Ovary (tissue), 9 donors: ENCODE results near the gene AKAP6. TPM values are rescaled to one million over a fixed set of nuclear protein-coding genes. Genes with fewer than 3 reads are reported as not detected.

Source experiments
- DNase-seq, 5 donors: peaks; one replicate each; pipeline ENCODE4 v3.0.0-alpha.2; 2019 to 2020
- H3K27ac ChIP-seq, 2 donors: fragments of 200-600 bp; one replicate each; pipeline versions ENCODE4 v1.5.1 to v1.8.0; 2019 to 2022
- H3K27me3 ChIP-seq: fragments of 200-600 bp; one replicate; pipeline ENCODE4 v1.8.0; 2022
- H3K36me3 ChIP-seq: fragments of 200-600 bp; sonication (generic); one replicate; pipeline ENCODE4 v1.5.1; 2019
- H3K4me1 ChIP-seq: one replicate; pipeline ENCODE4 v1.8.1; 2013; ENCODE audit warnings: mild to moderate bottlenecking, moderate library complexity; ENCODE audit not compliant: insufficient read depth
- H3K4me3 ChIP-seq: fragments of 200-600 bp; sonication (generic); one replicate; pipeline ENCODE4 v1.5.1; 2017
- H3K9me3 ChIP-seq, 2 donors: fragments of 200-600 bp in 1 of 2; sonication (generic) in 1 of 2; one replicate each; pipeline versions ENCODE4 v1.5.1 to v1.8.1; 2013 to 2019; ENCODE audit warnings: mild to moderate bottlenecking in 1 of 2, moderate library complexity in 1 of 2
- EP300 ChIP-seq: sonication (generic); formaldehyde crosslinking; IDR thresholded peaks from one replicate; pipeline ENCODE4 v1.6.1; 2017; ENCODE audit warnings: antibody characterized with exemption
- POLR2A ChIP-seq: fragments of 450-650 bp; IDR thresholded peaks from one replicate; pipeline ENCODE4 v1.6.1; 2017; ENCODE audit warnings: antibody characterized with exemption, mild to moderate bottlenecking, moderate library complexity
- WGBS, 3 donors: extraction: QIAGEN DNeasy Blood & Tissue Kit in 1 of 3; methylation state at CpG; one replicate each; pipeline versions ENCODE4 v1.1.5 to v1.1.7; 2013 to 2017; 5-methylcytosine and 5-hydroxymethylcytosine counted together
- intact Hi-C, 4 donors: fragments of 100-400 bp; cut with DNase I; formaldehyde crosslinking; loops; one replicate each; pipeline versions ENCODE4 v1.11.0 to v1.15.1; 2022 to 2023
- polyA plus RNA-seq, 2 donors: library from polyadenylated mRNA; stranded (reverse); fragments of 200-250 nt in 1 of 2; fragments of 350-450 nt in 1 of 2; fragmentation: Illumina TruSeq in 1 of 2; extraction: RNeasy Lipid Tissue Mini Kit (QIAGEN cat#74804) in 1 of 2; gene quantifications; one replicate each; pipeline ENCODE4 v1.2.3, GENCODE V29; 2013 to 2014
- total RNA-seq, 7 donors: library from RNA; depleted of rRNA in 2 of 7; stranded (reverse); fragments of >200 nt in 2 of 7; fragmentation: NEBNext Ultra II Directional in 3 of 7; extraction: Animal tissue kit (Norgen Biotek cat#: 25700) in 3 of 7; gene quantifications; one replicate each; pipeline versions ENCODE4 v1.1.0 to v1.2.4, GENCODE V29; 2016 to 2023
- TF ChIP-seq, protein P1 (sequence below), 3 donors: fragments of 450-650 bp in 2 of 3; fragments of 200-600 bp in 1 of 3; IDR thresholded peaks; one replicate each; pipeline versions ENCODE4 v1.5.1 to v1.8.0; 2016 to 2022; ENCODE audit warnings: antibody characterized with exemption in 3 of 3, mild to moderate bottlenecking in 1 of 3
- donor health status: DM: no; HTN: no; CAD: no; lungs with moderate emphysema.
- donor health status: DM: no; HTN: no; CAD: no.
- donor health status: Bipolar disorder and iron deficiency.
- donor health status: DM: yes; HTN: yes; CAD: no.
- donor health status: DM: no; HTN: no; CAD: no.
- donor health status: DM: yes; HTN: yes; CAD: no.

AKAP6 gene
- total and polyA plus RNA-seq, 9 donors = 2.3 to 13.1 (median 6.9) TPM

DNA sequence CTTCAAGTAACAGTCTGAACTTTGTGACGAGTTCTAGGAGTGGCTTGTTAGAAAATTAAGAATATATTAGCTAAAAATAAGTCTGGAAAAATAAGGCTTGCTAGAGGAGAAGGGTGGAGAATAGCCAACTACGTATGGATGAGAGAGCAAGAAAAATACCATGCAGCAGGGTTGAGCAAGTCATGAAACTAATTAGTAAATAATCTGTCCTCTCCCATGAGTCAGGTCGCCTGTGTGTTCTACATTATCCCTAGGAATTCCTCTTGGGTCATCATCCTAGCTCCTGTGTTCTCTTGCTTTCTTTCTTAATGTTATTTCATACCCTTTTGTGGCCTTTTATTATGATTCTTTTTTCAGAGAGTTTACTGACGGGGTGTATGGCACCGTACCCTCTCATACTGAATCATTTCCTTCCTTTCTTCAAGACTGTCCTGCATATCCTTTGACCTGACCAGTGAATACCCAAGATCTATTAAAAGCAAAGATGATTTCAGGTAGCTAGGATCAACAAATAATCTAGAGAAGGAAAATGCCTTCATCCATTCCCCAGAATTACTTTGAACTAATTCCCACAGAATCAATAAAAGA, 432.4 kb downstream of the AKAP6 start:
- WGBS, 3 donors = 75 to 77% (median 77%) methylated on average over 5 of the region's 5 CpGs
- no peaks in the 10 kb centered on the region for H3K36me3 ChIP-seq
- no peak overlapping the region for H3K4me3 ChIP-seq
- no peaks in the 10 kb centered on the region for H3K27me3 ChIP-seq
- no peaks in the 10 kb centered on the region for H3K9me3 ChIP-seq
- TF ChIP-seq EP300 (no peak), POLR2A (no peak)
- TF ChIP-seq, protein P1, sequence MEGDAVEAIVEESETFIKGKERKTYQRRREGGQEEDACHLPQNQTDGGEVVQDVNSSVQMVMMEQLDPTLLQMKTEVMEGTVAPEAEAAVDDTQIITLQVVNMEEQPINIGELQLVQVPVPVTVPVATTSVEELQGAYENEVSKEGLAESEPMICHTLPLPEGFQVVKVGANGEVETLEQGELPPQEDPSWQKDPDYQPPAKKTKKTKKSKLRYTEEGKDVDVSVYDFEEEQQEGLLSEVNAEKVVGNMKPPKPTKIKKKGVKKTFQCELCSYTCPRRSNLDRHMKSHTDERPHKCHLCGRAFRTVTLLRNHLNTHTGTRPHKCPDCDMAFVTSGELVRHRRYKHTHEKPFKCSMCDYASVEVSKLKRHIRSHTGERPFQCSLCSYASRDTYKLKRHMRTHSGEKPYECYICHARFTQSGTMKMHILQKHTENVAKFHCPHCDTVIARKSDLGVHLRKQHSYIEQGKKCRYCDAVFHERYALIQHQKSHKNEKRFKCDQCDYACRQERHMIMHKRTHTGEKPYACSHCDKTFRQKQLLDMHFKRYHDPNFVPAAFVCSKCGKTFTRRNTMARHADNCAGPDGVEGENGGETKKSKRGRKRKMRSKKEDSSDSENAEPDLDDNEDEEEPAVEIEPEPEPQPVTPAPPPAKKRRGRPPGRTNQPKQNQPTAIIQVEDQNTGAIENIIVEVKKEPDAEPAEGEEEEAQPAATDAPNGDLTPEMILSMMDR (IDR thresholded peaks at IDR 0.05) = no peak
- no peak overlapping the region for H3K27ac ChIP-seq
- no peak for DNase-seq
- intact Hi-C loops = no loop called here
- H3K4me1 ChIP-seq = no peaks in the 10 kb centered on the region

DNA sequence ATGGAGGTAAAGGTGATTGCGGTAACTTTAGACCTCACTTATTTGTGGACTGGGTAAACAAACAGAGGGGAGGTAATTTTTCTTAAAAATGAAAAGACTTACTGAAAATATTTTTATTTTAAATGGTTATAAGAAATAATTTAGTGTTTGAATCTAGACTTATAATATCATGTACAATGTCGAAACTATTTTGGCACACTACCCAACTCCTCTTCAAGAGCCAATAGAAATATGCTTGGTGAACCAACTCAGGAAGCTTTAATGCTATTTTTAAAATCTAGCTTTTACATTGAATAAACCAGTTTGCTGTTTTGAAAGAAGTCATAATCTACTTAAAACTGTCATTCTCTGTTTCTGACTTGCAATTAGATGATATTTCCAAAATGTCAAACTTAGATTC, 433.8 kb downstream of the AKAP6 start:
- no peaks in the 10 kb centered on the region for H3K27me3 ChIP-seq
- H3K4me3 ChIP-seq = no peak overlapping the region
- no peaks in the 10 kb centered on the region for H3K36me3 ChIP-seq
- no peak for DNase-seq
- 55 to 65% (median 57%) methylated on average over 2 of the region's 2 CpGs for WGBS, 3 donors
- no peak for TF ChIP-seq POLR2A
- TF ChIP-seq, protein P1 (IDR thresholded peaks at IDR 0.05) = no peak
- no peak for TF ChIP-seq EP300
- no peaks in the 10 kb centered on the region for H3K4me1 ChIP-seq
- intact Hi-C loops = no loop called here
- H3K9me3 ChIP-seq = no peaks in the 10 kb centered on the region
- H3K27ac ChIP-seq = no peak overlapping the region

GRCh38 chr14:32763673-32764072, 434.6 kb downstream of the AKAP6 start:
- DNase-seq = no peak
- no peak overlapping the region for H3K4me3 ChIP-seq
- H3K9me3 ChIP-seq = no peaks in the 10 kb centered on the region
- no peaks in the 10 kb centered on the region for H3K36me3 ChIP-seq
- no peak overlapping the region for H3K27ac ChIP-seq
- TF ChIP-seq POLR2A = no peak
- TF ChIP-seq, protein P1 (IDR thresholded peaks at IDR 0.05) = no peak
- no peak for TF ChIP-seq EP300
- H3K27me3 ChIP-seq = no peaks in the 10 kb centered on the region
- H3K4me1 ChIP-seq = no peaks in the 10 kb centered on the region
- WGBS, 3 donors = 79 to 85% (median 84%) methylated on average over 1 of the region's 1 CpG
- intact Hi-C loops = no loop called here

DNA sequence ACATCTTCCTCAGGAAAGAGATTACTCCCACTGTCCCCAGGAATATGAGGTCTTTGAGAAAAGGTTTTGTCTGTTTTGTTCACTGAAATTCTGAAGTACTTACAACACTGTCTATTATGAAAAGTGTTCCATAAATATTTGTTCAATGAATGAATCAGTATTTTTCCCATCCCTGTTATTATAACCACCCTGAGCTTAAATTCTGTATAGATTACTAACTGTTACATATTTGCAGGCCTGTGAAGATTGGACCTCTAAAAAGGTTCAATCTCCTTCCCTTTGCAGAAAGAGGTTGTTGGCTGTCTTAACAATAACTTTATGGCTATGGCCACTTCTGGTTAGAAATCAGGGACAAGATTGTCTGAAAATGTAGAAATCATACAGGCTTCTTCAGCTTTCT, 435.0 kb downstream of the AKAP6 start:
- no peak for TF ChIP-seq EP300
- TF ChIP-seq, protein P1 (IDR thresholded peaks at IDR 0.05) = no peak
- TF ChIP-seq POLR2A = no peak
- Histone ChIP-seq H3K27me3 (no peaks in the 10 kb centered on the region), H3K9me3 (no peaks in the 10 kb centered on the region), H3K36me3 (no peaks in the 10 kb centered on the region), H3K4me1 (no peaks in the 10 kb centered on the region), H3K4me3 (no peak overlapping the region), H3K27ac (no peak overlapping the region)
- intact Hi-C loops = no loop called here
- no peak for DNase-seq
